ENCODE measurements around the gene FAM24A.
"Not testable (repeated sequence)": the region's sequence is repeated elsewhere in the genome, so short reads cannot be mapped to it uniquely, and the experiment has no call there.

FAM24A gene, protein sequence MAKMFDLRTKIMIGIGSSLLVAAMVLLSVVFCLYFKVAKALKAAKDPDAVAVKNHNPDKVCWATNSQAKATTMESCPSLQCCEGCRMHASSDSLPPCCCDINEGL

GRCh38 chr10:122910310-122910709 lies at the start of gene FAM24A:
Gene FAM24A (plus strand): TSS chr10:122910610. CDS start chr10:122911635, 1,025 bp downstream.
- DNase-seq (ENCODE audit: low read depth in 2 of 2) = no peak

DNA sequence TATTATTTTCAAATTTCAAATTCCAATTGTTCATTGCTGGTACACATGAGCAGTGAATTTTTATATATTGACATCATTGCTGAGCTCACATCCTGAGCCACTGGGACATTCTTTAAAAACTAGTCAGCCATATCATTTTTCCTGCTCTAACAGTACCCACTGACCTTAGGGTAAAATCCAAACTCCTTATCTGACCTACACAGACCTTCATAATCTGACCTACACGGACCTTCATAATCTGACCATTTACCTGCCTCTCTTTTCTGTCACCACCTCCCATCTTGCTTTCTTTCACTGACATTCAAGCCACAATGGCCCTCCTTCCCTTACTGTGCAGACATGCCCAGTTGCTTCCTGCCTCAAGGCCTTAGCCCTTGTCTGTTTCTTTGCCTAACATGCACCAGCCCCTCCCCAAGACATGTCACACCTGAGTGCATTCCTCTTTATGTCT lies 48.7 kb upstream of the FAM24A start:
- DNase-seq (ENCODE audit: low read depth in 2 of 2) = no peak

DNA sequence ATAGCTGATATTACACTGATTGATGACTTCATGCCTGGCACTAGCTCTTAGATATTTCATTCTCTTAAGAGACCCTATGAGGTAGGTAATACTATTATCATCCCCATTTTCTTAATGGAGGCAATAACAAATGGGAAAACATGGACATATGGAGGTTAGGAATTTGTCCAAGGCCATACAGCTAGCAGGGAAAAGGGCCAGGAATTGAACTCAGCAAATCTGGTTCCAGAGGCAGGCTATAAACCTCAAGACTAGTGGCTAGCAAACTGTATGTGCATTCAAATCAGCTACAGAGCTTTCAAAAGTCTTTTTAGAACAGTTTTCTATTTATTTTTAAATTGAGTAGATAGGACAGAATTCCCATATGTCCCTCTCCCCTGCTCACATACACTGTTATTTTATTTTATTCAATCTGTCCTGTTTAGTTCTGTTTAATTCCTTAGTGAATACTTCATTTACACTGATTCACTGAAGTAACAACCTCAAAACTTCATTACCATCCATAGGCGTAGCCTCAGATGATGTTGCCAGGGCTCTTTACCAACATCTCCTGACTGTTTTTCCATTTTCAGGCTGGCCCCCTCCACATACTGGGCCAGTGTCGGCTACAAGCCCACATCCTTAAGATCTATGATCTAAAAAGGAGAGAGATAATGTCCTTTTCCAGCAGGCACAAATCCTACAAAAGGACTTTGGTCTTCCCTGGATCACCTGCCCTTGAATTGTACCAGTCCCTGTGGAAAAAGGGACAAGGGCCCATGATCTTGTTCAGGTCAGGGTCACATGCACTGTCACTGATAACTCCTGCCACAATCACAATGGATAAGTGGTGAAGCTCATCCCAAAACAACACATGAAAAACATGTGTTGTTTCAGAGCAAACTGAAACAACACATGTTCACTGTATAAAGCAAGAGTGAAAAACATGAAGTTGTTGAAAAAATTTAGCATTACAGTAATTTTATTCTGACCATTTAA lies 46.9 kb upstream of the FAM24A start:
- no peak for DNase-seq (ENCODE audit: low read depth in 2 of 2)

DNA sequence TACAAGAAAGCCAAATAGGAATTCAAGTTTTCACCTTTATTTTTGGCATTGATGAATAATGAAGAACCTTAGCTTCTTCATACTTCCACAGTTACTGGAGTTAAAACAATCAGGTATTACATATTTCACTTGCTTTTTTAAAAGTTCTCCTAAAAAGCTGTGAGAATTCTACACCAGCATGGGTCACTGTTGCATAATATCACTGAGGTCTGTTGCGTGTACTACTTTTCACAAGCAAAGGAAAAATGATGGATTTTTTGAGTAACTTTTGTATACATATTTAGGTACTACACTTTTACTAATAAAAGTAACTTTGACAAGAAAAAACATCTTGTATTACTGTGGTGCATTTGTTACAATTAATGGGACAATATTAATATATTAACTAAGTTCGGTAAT lies 46.2 kb upstream of the FAM24A start:
- DNase-seq (ENCODE audit: low read depth in 2 of 2) = no peak

DNA sequence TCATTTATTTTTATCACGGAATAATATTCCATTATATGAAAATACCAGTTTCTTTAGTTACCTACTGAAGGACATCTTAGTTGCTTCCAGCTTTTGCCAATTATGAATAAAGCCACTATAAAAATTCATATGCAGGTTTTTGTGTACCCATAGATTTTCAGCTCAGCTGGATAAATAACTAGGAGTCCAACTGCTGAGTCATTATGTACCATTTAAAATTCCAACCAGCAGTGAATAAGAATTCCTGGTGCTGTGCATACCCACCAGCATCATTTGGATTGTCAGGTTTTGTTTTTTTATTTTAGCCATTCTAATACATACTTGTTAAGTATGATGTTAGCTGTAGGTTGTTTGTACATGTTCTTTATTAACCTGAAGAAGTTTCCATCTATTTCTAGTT lies 45.5 kb upstream of the FAM24A start:
- no peak for DNase-seq (ENCODE audit: low read depth in 2 of 2)

- not testable (repeated sequence) for DNase-seq (ENCODE audit: low read depth in 2 of 2)
These were observed 43.5 kb upstream of the FAM24A start for GRCh38 chr10:122866757-122867482.

DNA sequence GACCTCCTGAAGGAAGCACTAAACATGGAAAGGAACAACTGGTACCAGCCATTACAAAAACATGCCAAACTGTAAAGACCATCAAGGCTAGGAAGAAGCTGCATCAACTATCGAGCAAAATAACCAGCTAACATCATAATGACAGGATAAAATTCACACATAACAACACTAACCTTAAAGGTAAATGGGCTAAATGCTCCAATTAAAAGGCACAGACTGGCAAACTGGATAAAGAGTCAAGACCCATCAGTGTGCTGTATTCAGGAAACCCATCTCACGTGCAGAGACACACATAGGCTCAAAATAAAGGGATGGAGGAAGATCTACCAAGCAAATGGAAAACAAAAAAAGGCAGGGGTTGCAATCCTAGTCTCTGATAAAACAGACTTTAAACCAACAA lies 41.6 kb upstream of the FAM24A start:
- DNase-seq (ENCODE audit: low read depth in 2 of 2) = not testable (repeated sequence)

DNA sequence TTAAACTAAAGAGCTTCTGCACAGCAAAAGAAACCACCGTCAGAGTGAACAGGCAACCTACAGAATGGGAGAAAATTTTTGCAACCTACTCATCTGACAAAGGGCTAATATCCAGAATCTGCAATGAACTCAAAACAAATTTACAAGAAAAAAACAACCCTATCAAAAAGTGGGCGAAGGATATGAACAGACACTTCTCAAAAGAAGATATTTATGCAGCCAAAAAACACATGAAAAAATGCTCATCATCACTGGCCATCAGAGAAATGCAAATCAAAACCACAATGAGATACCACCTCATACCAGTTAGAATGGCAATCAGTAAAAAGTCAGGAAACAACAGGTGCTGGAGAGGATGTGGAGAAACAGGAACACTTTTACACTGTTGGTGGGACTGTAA lies 38.5 kb upstream of the FAM24A start:
- not testable (repeated sequence) for DNase-seq (ENCODE audit: low read depth in 2 of 2)

DNA sequence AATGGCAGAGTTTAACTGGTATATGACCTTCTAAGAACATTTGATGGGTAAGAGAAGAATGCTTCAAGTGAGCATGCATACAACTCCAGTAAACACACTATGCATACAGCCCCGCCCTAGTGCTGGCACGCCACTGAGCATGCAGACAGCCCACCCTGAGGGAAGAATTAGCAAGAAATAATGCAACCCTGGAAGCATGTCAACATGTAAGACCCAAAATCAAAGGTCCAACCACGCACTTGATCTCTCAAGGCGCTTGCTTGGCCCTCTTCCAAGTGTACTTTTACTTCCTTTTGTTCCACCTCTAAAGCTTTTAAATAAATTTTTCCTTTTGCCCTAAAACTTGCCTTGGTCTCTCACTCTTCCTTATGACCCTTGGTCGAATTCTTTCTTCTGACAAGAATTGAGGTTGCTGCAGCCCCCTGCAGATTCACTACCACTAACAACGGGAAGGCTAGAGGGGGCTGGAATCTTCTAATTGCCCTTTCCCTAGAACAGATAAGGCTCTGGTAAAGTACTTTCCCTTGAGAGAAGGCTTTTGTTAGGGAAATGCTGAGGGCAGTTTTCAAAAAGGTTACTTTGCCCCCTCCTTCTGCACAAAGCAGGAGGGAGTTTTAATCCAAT lies 34.5 kb upstream of the FAM24A start:
- no peak for DNase-seq (ENCODE audit: low read depth in 2 of 2)

GRCh38 chr10:122876467-122876855 lies 33.9 kb upstream of the FAM24A start:
- DNase-seq (ENCODE audit: low read depth in 2 of 2) = no peak

- DNase-seq (ENCODE audit: low read depth in 2 of 2) = no peak
These were observed 33.1 kb upstream of the FAM24A start for GRCh38 chr10:122877264-122877663.

DNA sequence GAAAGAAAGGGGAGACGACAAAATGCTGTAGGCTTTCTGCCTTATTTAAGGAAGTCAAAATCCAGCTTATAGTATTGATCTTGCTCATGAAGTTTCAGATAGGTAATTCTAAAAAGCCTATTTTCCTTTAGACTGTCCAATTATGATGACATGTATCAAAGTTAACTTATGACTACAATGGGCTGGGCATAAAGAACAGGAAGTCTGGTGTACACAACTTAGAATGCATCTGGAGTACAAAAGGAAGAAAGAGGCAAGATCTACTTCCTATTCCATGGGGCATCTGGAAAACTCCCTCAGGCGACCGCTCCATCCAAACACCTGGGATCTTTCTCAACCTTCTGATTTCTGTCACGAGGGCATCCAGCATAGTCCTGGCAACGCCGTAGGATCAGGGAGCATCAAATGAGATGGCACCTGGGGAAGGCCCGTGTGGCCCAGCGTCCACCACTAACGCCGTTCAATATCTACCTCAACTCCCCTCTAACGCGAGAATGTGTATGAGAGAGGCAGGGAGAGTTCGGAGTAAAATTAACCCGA lies 31.5 kb upstream of the FAM24A start:
- peak in 1 of 2 experiments; percentile 1 for DNase-seq (ENCODE audit: low read depth in 2 of 2)

- peak; percentile 90 to 91 for DNase-seq (ENCODE audit: low read depth in 2 of 2)
These were observed 30.8 kb upstream of the FAM24A start, which contains the start of gene FAM24B for GRCh38 chr10:122879339-122880273. Gene FAM24B (minus strand): TSS chr10:122879581. CDS start chr10:122850515, 29,066 bp downstream.

GRCh38 chr10:122882766-122883165 lies 27.6 kb upstream of the FAM24A start:
- no peak for DNase-seq (ENCODE audit: low read depth in 2 of 2)

DNA sequence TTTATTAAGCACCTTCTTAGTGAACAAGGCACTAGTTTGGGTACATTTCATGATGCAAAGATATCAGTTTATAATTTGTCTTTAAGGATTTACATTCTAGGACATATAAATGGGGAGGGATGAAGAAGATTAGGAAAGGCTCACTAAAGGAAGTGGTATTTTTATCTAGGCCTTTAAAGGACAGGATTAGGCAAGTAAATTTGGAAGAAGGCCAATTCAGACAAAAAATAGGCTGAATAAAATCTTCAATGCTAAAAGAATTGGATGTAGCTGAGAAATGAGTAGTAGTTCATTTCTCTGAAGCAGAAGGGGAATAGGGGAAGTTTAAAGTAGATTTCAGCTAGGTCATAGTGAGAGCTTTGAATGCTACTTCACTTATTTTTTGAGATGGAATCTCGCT lies 26.2 kb upstream of the FAM24A start:
- no peak for DNase-seq (ENCODE audit: low read depth in 2 of 2)

DNA sequence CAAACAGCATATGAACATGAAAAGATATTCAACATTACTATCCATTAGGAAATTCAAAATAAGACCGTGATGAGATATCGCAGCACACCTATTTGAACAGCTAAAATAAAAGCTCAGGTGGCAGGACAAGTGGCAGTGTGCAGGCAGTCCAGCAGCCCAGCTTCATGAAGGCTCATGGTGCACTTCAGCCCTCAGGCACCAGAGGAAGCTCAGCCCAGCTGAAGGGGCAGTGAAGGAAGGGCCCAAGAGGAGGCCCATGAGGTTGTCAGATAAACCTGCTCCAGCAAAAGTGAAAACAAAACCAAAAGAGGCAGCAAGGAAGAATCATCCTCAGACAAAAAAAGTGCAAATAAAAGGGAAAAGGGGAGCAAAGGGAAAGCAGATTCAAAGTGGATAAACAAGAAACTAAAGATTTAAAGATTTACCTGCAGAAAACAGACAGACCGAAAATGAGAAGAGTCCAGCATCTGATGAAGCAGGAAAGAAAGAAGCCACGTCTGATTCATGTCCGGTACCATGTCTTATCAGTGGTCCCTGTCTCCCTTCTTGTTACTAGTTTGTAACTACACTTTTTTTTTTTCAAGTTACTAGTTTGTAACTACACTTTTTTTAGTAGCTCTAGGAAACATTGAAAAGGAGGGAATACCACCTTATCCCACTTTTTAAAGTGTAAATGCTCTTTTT lies 16.0 kb upstream of the FAM24A start:
- no peak for DNase-seq (ENCODE audit: low read depth in 2 of 2)

GRCh38 chr10:122903861-122904260 lies 6.5 kb upstream of the FAM24A start:
- DNase-seq (ENCODE audit: low read depth in 2 of 2) = not testable (repeated sequence)

DNA sequence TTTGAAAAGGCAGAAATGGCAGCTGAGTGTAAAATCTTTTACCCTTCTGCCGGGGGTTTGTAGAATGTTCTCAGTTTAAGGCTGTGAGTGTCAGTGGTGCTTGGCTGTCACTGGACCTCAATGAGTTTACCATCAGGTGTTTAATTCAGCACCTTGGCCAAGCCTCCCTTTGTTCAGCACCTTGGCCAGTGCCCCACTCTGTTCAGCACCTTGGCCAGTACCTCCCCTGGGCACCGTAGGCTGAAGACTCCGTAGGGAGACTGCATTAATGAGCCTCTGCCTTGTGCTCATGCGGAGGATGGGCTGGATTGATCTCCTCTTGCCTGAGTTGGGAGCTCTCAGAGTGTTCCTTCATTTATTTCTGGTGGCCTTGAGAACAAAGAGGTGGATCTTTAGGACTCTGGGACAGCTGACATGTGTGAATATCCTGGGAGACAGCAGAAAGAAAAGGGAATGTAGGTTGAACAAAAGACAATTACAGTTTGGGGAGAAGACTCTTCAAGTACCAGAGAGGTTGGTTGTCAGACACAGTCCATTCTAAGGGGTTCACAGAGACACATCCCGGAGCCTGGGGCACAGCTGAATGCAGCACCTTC lies 1.6 kb downstream of the FAM24A start:
- DNase-seq (ENCODE audit: low read depth in 2 of 2) = peak; percentile 7 to 26

DNA sequence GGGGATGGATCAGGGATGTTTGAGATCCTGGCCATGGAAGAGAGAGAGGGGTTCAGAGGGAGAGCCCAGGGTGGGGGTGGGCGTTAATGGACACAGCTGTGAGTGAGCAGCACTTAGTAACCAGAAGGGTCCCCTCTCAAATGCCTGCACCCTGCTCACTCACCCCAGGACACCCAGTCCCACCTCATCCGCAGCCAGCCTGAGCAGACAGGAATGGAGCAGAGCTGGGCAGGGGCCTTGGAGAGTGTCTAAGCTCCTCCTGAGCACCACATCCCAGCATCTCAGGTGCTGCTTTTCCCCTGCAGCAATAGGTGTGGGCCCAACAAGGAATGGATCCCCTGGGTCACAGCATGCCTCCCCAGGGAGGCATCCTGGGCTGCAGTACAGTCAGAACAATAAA lies 5.3 kb downstream of the FAM24A start:
- DNase-seq (ENCODE audit: low read depth in 2 of 2) = no peak
